Thyroid gland (tissue), 4 donors: ENCODE data around the gene ANKRD11. TPM values are rescaled to one million over a fixed set of nuclear protein-coding genes. Genes with fewer than 3 reads are reported as not detected.
"Not testable (repeated sequence)": the region's sequence is repeated elsewhere in the genome, so short reads cannot be mapped to it uniquely, and the experiment has no call there.

Experiments
- DNase-seq, 2 donors: peaks; one replicate each; pipeline ENCODE4 v3.0.0-alpha.2; 2019
- H3K27ac ChIP-seq, 3 donors: fragments of 200-600 bp; sonication (generic); 1 replicate in 2 of 3; 2 replicates in 1 of 3; pipeline ENCODE4 v1.5.1; 2016 to 2019; ENCODE audit warnings: mild to moderate bottlenecking in 1 of 3, moderate library complexity in 1 of 3
- H3K27me3 ChIP-seq: fragments of 200-600 bp; sonication (generic); one replicate; pipeline ENCODE4 v1.5.1; 2019
- H3K36me3 ChIP-seq, 2 donors: fragments of 200-600 bp; sonication (generic); one replicate each; pipeline ENCODE4 v1.5.1; 2016 to 2019
- H3K4me1 ChIP-seq, 2 donors: fragments of 200-600 bp; sonication (generic); one replicate each; pipeline ENCODE4 v1.5.1; 2017 to 2019
- H3K4me3 ChIP-seq, 3 donors: fragments of 200-600 bp; sonication (generic); replicated peaks in 1 of 3; 1 replicate in 2 of 3; 2 replicates in 1 of 3; pipeline ENCODE4 v1.5.1; 2016; ENCODE audit warnings: mild to moderate bottlenecking in 1 of 3
- H3K9me3 ChIP-seq: fragments of 200-600 bp; sonication (generic); one replicate; pipeline ENCODE4 v1.5.1; 2017
- CTCF ChIP-seq, 6 experiments: fragments of 200-600 bp in 3 of 6; fragments of 450-650 bp in 3 of 6; sonication (generic) in 3 of 6; IDR thresholded peaks; one replicate each; pipeline ENCODE4 v1.5.1; 2016 to 2019; ENCODE audit warnings: antibody characterized with exemption in 6 of 6, mild to moderate bottlenecking in 2 of 6, inconsistent platforms in 1 of 6, moderate library complexity in 1 of 6
- POLR2A ChIP-seq, 2 donors: fragments of 450-650 bp; IDR thresholded peaks; one replicate each; pipeline ENCODE4 v1.6.1; 2017; ENCODE audit warnings: antibody characterized with exemption in 2 of 2, mild to moderate bottlenecking in 2 of 2, moderate library complexity in 1 of 2
- WGBS, 2 donors: methylation state at CpG; one replicate each; pipeline ENCODE4 v1.1.5; 2017; 5-methylcytosine and 5-hydroxymethylcytosine counted together
- intact Hi-C: fragments of 100-400 bp; cut with DNase I; formaldehyde crosslinking; loops from one replicate; pipeline ENCODE4 v1.15.1; 2023
- total RNA-seq, 4 donors: library from RNA; depleted of rRNA; stranded (reverse); fragments of >200 nt; gene quantifications; one replicate each; pipeline ENCODE4 v1.2.3, GENCODE V29; 2016

The ANKRD11 gene
- total RNA-seq, 4 donors from 2014 or later: 62.1 to 90.4 (median 75.0) TPM

DNA sequence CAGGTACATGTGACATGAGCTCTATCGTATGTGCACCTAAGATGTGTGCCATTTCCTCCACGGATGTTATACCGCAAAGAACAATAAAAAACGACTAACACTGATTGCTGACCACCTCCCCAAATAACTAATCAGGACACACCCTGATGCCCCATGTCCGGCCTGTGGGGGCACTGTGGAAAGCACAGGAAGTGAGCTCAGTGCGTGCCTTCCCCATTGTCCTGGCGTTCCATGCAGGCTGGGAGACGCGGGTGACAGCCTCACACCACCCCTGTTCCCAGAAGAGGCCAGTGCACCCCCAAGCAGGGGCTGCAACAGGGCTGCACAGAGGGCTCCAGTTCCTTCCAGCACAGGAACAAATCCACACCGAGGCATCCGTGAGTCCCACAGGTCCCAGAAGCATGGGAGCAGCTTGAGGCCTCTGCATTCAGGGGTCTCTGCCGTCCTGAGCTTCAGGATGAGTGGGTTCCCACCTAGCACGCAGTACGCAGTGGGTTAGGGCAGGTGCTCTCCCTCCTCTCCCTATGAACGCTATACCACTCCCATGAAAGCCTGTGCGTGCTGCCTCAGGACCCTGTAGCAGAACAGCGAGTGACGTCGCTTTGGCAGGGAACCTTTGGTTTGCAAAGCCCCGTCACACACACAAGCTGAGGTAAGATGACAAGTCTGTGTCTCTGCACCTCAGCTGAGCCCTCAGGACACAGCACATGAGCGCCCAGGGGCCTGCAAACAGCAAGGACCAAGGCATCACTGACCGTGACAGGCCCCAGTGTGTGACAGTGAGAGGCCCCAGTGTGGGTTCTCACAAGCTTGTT lies 155.2 kb downstream of the ANKRD11 start:
- Histone ChIP-seq H3K4me3 (no peak overlapping the region), H3K36me3 (no peaks in the 10 kb centered on the region), H3K27ac (no peak overlapping the region), H3K27me3 (no peaks in the 10 kb centered on the region), H3K4me1 (peaks cover 37 to 48% of the 10 kb centered on the region in 2 donors), H3K9me3 (no peaks in the 10 kb centered on the region)
- intact Hi-C loops: loop anchor here (10.0 kb wide), 1 partner anchor 220 kb away; no protein-coding TSS in a partner anchor
- TF ChIP-seq POLR2A (IDR thresholded peaks at IDR 0.05): no peak
- TF ChIP-seq CTCF (IDR thresholded peaks at IDR 0.05): no peak
- WGBS, 2 donors: 78 to 84% methylated on average over 13 to 19 of the region's 22 CpGs
- no peak for DNase-seq

- Histone ChIP-seq H3K36me3 (no peaks in the 10 kb centered on the region), H3K4me1 (peaks cover 43 to 46% of the 10 kb centered on the region in 2 donors), H3K27ac (no peak overlapping the region), H3K9me3 (no peaks in the 10 kb centered on the region), H3K27me3 (no peaks in the 10 kb centered on the region), H3K4me3 (no peak overlapping the region)
- no peak for DNase-seq
- 68 to 77% methylated on average over 8 to 9 of the region's 12 CpGs for WGBS, 2 donors
- intact Hi-C loops: loop anchor here (10.0 kb wide), 1 partner anchor 220 kb away; no protein-coding TSS in a partner anchor
- TF ChIP-seq POLR2A (IDR thresholded peaks at IDR 0.05) (no peak), CTCF (IDR thresholded peaks at IDR 0.05) (no peak)
These were observed 155.9 kb downstream of the ANKRD11 start for GRCh38 chr16:89334461-89334860.

DNA sequence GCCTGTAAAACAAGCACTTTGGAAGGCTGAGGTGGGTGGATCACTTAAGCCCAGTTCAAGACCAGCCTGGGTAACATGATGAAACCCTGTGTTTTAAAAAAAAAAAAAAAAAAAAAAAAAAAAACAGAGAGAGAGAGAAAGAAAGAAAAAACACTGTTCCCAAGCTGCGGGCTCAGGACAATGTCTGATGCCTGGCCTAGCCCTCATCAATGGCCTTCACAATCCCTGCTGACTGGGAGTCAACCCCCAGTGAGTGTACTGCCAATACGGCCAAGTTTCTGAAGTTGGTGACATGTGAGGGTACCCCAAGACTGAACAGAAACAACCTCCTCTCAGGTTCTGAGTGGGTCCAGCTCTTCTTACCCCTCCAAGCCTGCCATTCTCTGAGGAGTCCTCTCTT lies 156.3 kb downstream of the ANKRD11 start:
- Histone ChIP-seq H3K36me3 (no peaks in the 10 kb centered on the region), H3K27me3 (no peaks in the 10 kb centered on the region), H3K9me3 (no peaks in the 10 kb centered on the region), H3K27ac (no peak overlapping the region), H3K4me1 (peaks cover 41 to 46% of the 10 kb centered on the region in 2 donors), H3K4me3 (no peak overlapping the region)
- intact Hi-C loops: loop anchor here (10.0 kb wide), 1 partner anchor 221 kb away; no protein-coding TSS in a partner anchor
- WGBS, 2 donors: 55 to 59% methylated on average over 2 of the region's 2 CpGs
- TF ChIP-seq POLR2A (IDR thresholded peaks at IDR 0.05): no peak
- TF ChIP-seq CTCF (IDR thresholded peaks at IDR 0.05): no peak
- no peak for DNase-seq

DNA sequence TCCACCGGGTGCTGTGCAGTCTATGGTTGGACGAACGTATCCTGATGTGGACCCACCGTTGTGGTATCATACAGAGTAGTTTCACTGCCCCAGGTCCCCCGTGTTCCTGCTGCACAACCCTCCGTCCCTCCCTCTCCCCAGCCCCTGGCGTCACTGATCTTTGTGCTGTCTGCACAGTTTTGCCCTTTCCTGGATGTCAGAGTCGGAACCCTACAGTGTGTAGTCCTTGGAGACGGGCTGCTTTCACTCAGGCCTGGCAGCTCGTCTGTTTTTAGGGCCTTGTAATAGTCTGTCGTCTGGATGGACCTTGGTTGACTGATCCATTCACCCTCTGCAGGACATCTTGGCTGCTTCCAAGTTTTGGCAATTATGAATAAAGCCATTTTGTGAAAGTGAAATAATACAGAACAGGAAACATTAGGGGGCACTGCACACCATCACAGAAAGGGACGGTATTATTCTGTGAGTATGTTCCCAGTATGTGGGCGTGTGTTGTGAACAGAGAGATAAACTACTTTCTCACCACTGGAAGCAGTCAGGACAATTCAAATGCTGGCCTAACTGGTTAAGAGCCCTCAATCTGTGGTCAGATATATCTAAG lies 156.9 kb downstream of the ANKRD11 start:
- H3K4me3 ChIP-seq, H3K36me3 ChIP-seq, H3K9me3 ChIP-seq, H3K27ac ChIP-seq, H3K27me3 ChIP-seq: not testable (repeated sequence)
- TF ChIP-seq CTCF (IDR thresholded peaks at IDR 0.05): peak in 5 of 6 experiments; percentile 28 to 69 (median 59)
- WGBS, 2 donors: 52 to 58% methylated on average over 13 of the region's 13 CpGs
- H3K4me1 ChIP-seq: peaks cover 37 to 41% of the 10 kb centered on the region in 2 donors
- peak; percentile 37 to 43 for DNase-seq
- intact Hi-C loops: loop anchor here (10.0 kb wide), 1 partner anchor 221 kb away; no protein-coding TSS in a partner anchor

DNA sequence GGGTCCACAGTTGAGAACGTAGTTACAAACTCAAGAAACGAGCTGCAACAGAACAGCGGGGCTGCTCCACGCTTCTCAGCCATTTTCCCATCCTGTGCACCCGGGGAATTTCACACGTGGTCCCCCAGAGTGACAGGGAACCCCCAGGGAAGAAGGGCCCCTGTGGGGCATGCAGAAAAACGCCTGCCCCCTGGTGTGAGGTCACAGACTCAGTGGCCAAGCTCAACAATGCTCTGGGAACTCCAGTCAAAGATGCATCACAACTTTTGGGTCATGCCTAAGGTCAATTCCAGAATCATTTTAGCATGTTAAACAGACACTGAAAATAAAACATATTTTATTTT lies 157.5 kb downstream of the ANKRD11 start:
- Histone ChIP-seq H3K4me1 (peaks cover 31 to 34% of the 10 kb centered on the region in 2 donors), H3K4me3 (no peak overlapping the region), H3K9me3 (no peaks in the 10 kb centered on the region), H3K27ac (no peak overlapping the region), H3K36me3 (no peaks in the 10 kb centered on the region), H3K27me3 (no peaks in the 10 kb centered on the region)
- no peak for TF ChIP-seq CTCF (IDR thresholded peaks at IDR 0.05)
- no peak for TF ChIP-seq POLR2A (IDR thresholded peaks at IDR 0.05)
- DNase-seq: no peak
- intact Hi-C loops: loop anchor here (10.0 kb wide), 1 partner anchor 222 kb away; no protein-coding TSS in a partner anchor
- 65 to 68% methylated on average over 7 of the region's 7 CpGs for WGBS, 2 donors
